Fibroblast of lung (primary cell): ENCODE measurements around the gene PLXNA4. TPM values are rescaled to one million over a fixed set of nuclear protein-coding genes. Genes with fewer than 3 reads are reported as not detected.

Experiments
- DNase-seq, 2 donors: peaks; one replicate each; pipeline versions ENCODE4 v3.0.0 to v3.0.0-alpha.2; 2010; ENCODE audit warnings: low read depth in 2 of 2
- H2AFZ ChIP-seq: 2 replicates; pipeline ENCODE4 v1.5.1; 2012; ENCODE audit warnings: low read length, control low read depth, inconsistent platforms
- H3K27ac ChIP-seq: 2 replicates; pipeline ENCODE4 v1.5.1; 2011; ENCODE audit warnings: low read length, control low read depth; ENCODE audit not compliant: insufficient read depth
- H3K27me3 ChIP-seq: 2 replicates; pipeline ENCODE4 v1.5.1; 2011; ENCODE audit warnings: mild to moderate bottlenecking, low read length; ENCODE audit not compliant: control insufficient read depth, insufficient read depth
- H3K36me3 ChIP-seq: 2 replicates; pipeline ENCODE4 v1.5.1; 2011; ENCODE audit warnings: low read length; ENCODE audit not compliant: control insufficient read depth, insufficient read depth
- H3K4me1 ChIP-seq: 2 replicates; pipeline ENCODE4 v1.5.1; 2011; ENCODE audit warnings: low read length; ENCODE audit not compliant: control insufficient read depth, insufficient read depth; ENCODE audit errors: extremely low read depth
- H3K4me2 ChIP-seq: 2 replicates; pipeline ENCODE4 v1.5.1; 2011; ENCODE audit warnings: low read length, control low read depth; ENCODE audit not compliant: insufficient read depth; ENCODE audit errors: extremely low read depth
- H3K4me3 ChIP-seq, 4 experiments: fragments of 200-600 bp in 1 of 4; sonication (generic) in 1 of 4; replicated peaks in 1 of 4; 2 replicates each; pipeline ENCODE4 v1.5.1; 2011 to 2016; ENCODE audit warnings: low read length in 4 of 4, low read depth in 3 of 4, mild to moderate bottlenecking in 3 of 4, control low read depth in 2 of 4, inconsistent platforms in 1 of 4, mixed read lengths in 1 of 4; ENCODE audit not compliant: insufficient read depth in 1 of 4; ENCODE audit errors: control extremely low read depth in 1 of 4
- H3K79me2 ChIP-seq: 2 replicates; pipeline ENCODE4 v1.5.1; 2012; ENCODE audit warnings: mild to moderate bottlenecking, low read length, inconsistent platforms; ENCODE audit not compliant: control insufficient read depth, insufficient read depth
- H3K9ac ChIP-seq: 2 replicates; pipeline ENCODE4 v1.5.1; 2011; ENCODE audit warnings: mild to moderate bottlenecking, low read length, control low read depth; ENCODE audit not compliant: insufficient read depth
- H3K9me3 ChIP-seq: 2 replicates; pipeline ENCODE4 v1.5.1; 2012; ENCODE audit warnings: low read depth, low read length; ENCODE audit not compliant: control insufficient read depth, insufficient read depth
- H4K20me1 ChIP-seq: 2 replicates; pipeline ENCODE4 v1.5.1; 2011; ENCODE audit warnings: low read length; ENCODE audit not compliant: control insufficient read depth, insufficient read depth; ENCODE audit errors: extremely low read depth
- EZH2 ChIP-seq: IDR thresholded peaks from 2 replicates; pipeline ENCODE4 v1.5.1; 2012; ENCODE audit warnings: low read length, control low read depth, mild to moderate bottlenecking; ENCODE audit errors: missing control alignments
- polyA plus RNA-seq, 2 donors: library from polyadenylated mRNA; depleted of rRNA in 1 of 2; stranded (reverse) in 1 of 2; unstranded in 1 of 2; fragments of >200 nt; gene quantifications; 2 replicates each; pipeline ENCODE4 v1.2.1, GENCODE V29; 2011 to 2012; ENCODE audit warnings: missing spikeins in 1 of 2
- total RNA-seq: library from RNA; depleted of rRNA; stranded (reverse); fragments of >200 nt; gene quantifications from 2 replicates; pipeline ENCODE4 v1.2.1, GENCODE V29; 2014
- TF ChIP-seq, protein P1 (sequence below), 2 donors: IDR thresholded peaks in 1 of 2; conservative IDR thresholded peaks in 1 of 2; 1 replicate in 1 of 2; 2 replicates in 1 of 2; pipeline ENCODE4 v1.5.1; 2011 to 2012; ENCODE audit warnings: low read length in 2 of 2, control low read depth in 1 of 2, inconsistent platforms in 1 of 2, low read depth in 1 of 2, mild to moderate bottlenecking in 1 of 2

PLXNA4 gene
- total and polyA plus RNA-seq, 2 donors (not counting 1 experiment from before 2014, with no cell fraction given): 1.2 to 1.5 TPM

DNA sequence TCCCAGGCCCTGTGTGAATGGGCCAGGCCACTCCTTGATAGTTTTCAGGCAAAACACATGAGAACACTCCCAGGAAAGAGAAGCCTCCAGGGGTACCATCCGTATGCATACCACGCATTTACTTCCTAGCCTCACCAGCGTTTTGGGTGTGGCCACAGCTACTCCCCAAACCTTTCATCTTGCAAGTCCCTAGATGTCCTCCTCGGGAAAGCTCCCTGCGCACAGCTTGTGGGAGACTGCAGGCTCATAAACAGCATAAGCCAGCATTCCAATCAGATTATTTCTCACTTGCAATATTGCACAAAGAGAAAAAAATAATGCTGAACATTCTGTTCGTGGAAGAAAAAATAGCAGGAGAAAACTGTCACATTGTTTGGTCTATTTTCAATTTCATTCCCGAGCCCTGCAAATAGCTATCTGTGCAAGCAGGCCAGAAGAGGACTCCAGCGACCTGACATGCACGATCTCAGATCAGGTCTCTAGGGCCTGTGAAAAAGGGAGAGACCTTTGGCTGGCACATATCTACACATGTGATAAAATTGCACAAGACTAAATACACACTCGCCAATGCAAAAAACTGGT, 175.6 kb downstream of the PLXNA4 start:
- Histone ChIP-seq H3K36me3 (no peaks in the 10 kb centered on the region), H3K9me3 (no peaks in the 10 kb centered on the region), H3K27me3 (no peaks in the 10 kb centered on the region), H3K79me2 (no peaks in the 10 kb centered on the region), H2AFZ (no peak overlapping the region), H4K20me1 (no peaks in the 10 kb centered on the region), H3K9ac (no peak overlapping the region), H3K4me3 (no peak overlapping the region), H3K27ac (no peak overlapping the region), H3K4me2 (no peak overlapping the region), H3K4me1 (no peaks in the 10 kb centered on the region)
- DNase-seq: no peak
- TF ChIP-seq, protein P1, sequence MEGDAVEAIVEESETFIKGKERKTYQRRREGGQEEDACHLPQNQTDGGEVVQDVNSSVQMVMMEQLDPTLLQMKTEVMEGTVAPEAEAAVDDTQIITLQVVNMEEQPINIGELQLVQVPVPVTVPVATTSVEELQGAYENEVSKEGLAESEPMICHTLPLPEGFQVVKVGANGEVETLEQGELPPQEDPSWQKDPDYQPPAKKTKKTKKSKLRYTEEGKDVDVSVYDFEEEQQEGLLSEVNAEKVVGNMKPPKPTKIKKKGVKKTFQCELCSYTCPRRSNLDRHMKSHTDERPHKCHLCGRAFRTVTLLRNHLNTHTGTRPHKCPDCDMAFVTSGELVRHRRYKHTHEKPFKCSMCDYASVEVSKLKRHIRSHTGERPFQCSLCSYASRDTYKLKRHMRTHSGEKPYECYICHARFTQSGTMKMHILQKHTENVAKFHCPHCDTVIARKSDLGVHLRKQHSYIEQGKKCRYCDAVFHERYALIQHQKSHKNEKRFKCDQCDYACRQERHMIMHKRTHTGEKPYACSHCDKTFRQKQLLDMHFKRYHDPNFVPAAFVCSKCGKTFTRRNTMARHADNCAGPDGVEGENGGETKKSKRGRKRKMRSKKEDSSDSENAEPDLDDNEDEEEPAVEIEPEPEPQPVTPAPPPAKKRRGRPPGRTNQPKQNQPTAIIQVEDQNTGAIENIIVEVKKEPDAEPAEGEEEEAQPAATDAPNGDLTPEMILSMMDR (conservative IDR thresholded peaks at IDR 0.05 in 1 of 2, IDR thresholded peaks at IDR 0.05 in 1 of 2; ENCODE audit: low read depth in 1 of 2, low read length in 2 of 2): no peak
- TF ChIP-seq EZH2: no peak

DNA sequence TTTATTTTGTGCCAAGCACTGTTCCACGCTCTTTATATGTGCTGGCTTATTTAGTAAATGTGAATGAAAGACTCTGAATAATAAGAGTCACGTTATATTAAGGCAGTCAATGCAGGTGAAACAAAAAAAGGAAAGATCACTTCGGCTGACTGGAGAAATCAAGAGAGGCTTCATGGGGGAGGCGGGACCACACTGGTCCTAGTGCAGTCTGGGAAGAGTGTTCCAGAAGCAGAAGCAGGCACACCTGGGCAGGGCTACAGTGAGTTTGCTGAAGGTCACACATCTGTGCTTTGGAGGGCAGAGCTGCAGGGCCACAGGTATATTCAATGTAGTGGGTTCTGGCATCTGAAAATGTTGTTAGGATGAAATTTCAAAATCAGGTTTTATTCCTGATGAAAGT, 176.9 kb downstream of the PLXNA4 start:
- Histone ChIP-seq H3K79me2 (no peaks in the 10 kb centered on the region), H4K20me1 (no peaks in the 10 kb centered on the region), H3K4me3 (no peak overlapping the region), H3K4me1 (no peaks in the 10 kb centered on the region), H3K27me3 (no peaks in the 10 kb centered on the region), H3K27ac (no peak overlapping the region), H3K4me2 (no peak overlapping the region), H3K9me3 (no peaks in the 10 kb centered on the region), H3K36me3 (no peaks in the 10 kb centered on the region), H2AFZ (no peak overlapping the region), H3K9ac (no peak overlapping the region)
- no peak for DNase-seq
- TF ChIP-seq, protein P1 (conservative IDR thresholded peaks at IDR 0.05 in 1 of 2, IDR thresholded peaks at IDR 0.05 in 1 of 2; ENCODE audit: low read depth in 1 of 2, low read length in 2 of 2): no peak
- no peak for TF ChIP-seq EZH2

DNA sequence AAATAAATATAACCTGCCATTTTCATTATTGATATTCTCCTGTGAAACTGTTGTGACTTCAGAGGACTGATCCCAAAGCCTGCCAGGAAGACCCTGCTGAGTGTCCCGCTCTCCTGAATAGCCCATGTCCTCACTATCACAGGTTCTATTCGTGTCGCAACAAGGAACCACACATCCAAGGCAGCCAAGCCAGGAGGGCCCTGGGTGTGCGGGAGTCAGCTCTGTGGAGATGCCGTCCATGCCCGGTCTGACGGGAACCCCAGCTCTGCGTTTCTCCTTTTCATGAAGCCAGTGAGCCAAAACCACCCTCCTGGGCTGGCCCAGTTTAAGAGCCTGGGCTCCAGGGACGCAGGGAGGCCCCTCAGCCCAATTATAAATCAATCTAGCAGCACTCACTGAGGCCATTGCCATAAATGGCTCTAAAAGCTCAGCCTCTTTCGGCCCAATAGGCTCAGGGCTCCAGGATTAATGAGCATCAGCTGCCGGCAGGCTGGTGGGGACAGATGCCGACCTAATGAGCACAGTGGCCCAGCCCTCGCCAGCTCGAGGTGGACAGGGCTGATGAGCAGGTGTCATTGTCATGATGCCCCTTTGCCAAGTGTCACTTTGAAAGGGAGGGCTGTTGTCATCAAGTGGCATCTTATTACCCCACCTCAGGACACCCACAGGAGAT, 177.9 kb downstream of the PLXNA4 start:
- no peak for TF ChIP-seq EZH2
- TF ChIP-seq, protein P1 (conservative IDR thresholded peaks at IDR 0.05 in 1 of 2, IDR thresholded peaks at IDR 0.05 in 1 of 2; ENCODE audit: low read depth in 1 of 2, low read length in 2 of 2): no peak
- Histone ChIP-seq H3K9me3 (no peaks in the 10 kb centered on the region), H3K27me3 (no peaks in the 10 kb centered on the region), H3K4me2 (no peak overlapping the region), H4K20me1 (no peaks in the 10 kb centered on the region), H3K4me1 (no peaks in the 10 kb centered on the region), H3K9ac (no peak overlapping the region), H3K4me3 (no peak overlapping the region), H3K36me3 (no peaks in the 10 kb centered on the region), H3K27ac (no peak overlapping the region), H2AFZ (no peak overlapping the region), H3K79me2 (no peaks in the 10 kb centered on the region)
- DNase-seq: no peak
